HG03442 (cell line): Measurements from ENCODE around the gene OVCA2.
A peak's percentile ranks its signal among the peaks of the same experiment; 100 is the strongest.

Source experiments
- ATAC-seq: cut with Tn5 transposase; IDR thresholded peaks from one replicate; pipeline ENCODE4 v1.9.1; 2021; ENCODE audit warnings: mild to moderate bottlenecking, moderate library complexity; ENCODE audit not compliant: unreplicated experiment

The OVCA2 gene

GRCh38 chr17:2082003-2082781 lies 40.4 kb downstream of the OVCA2 start:
- ATAC-seq: no peak

GRCh38 chr17:2083613-2084035 lies 41.8 kb downstream of the OVCA2 start:
- ATAC-seq: peak; percentile 54

- no peak for ATAC-seq
Measured at GRCh38 chr17:2084036-2084765, 42.4 kb downstream of the OVCA2 start.

GRCh38 chr17:2084766-2085647 lies 43.2 kb downstream of the OVCA2 start:
- ATAC-seq: no peak

GRCh38 chr17:2085648-2085949 lies 43.8 kb downstream of the OVCA2 start:
- ATAC-seq: no peak

GRCh38 chr17:2086306-2086705 lies 44.5 kb downstream of the OVCA2 start:
- no peak for ATAC-seq

GRCh38 chr17:2087597-2088211 lies 45.9 kb downstream of the OVCA2 start:
- ATAC-seq: peak; percentile 40

- peak; percentile 21 for ATAC-seq
Measured at GRCh38 chr17:2089021-2089422, 47.2 kb downstream of the OVCA2 start.

GRCh38 chr17:2090210-2090641 lies 48.4 kb downstream of the OVCA2 start:
- ATAC-seq: no peak

- ATAC-seq: no peak
Measured at GRCh38 chr17:2090804-2091534, 49.1 kb downstream of the OVCA2 start.

- ATAC-seq: no peak
Measured at GRCh38 chr17:2092253-2092652, 50.4 kb downstream of the OVCA2 start.
